Ascending aorta (tissue), 2 donors: ENCODE data around the gene DEGS2. TPM values are rescaled to one million over a fixed set of nuclear protein-coding genes. Genes with fewer than 3 reads are reported as not detected.

Experiments
- DNase-seq, 2 donors: peaks; one replicate each; pipeline ENCODE4 v3.0.0-alpha.2; 2019; ENCODE audit warnings: low spot score in 2 of 2
- H3K27ac ChIP-seq, 2 donors: fragments of 200-600 bp; sonication (generic); one replicate each; pipeline ENCODE4 v1.5.1; 2016 to 2017; ENCODE audit warnings: mild to moderate bottlenecking in 1 of 2
- H3K27me3 ChIP-seq: fragments of 200-600 bp; sonication (generic); one replicate; pipeline ENCODE4 v1.5.1; 2017
- H3K36me3 ChIP-seq, 2 donors: fragments of 200-600 bp; sonication (generic); one replicate each; pipeline ENCODE4 v1.5.1; 2016
- H3K4me1 ChIP-seq, 2 donors: fragments of 200-600 bp; sonication (generic); one replicate each; pipeline ENCODE4 v1.5.1; 2016 to 2017; ENCODE audit warnings: mild to moderate bottlenecking in 1 of 2
- H3K4me3 ChIP-seq, 2 donors: fragments of 200-600 bp; sonication (generic); one replicate each; pipeline ENCODE4 v1.5.1; 2016 to 2017; ENCODE audit warnings: mild to moderate bottlenecking in 1 of 2
- H3K9me3 ChIP-seq, 2 donors: fragments of 200-600 bp; sonication (generic); one replicate each; pipeline ENCODE4 v1.5.1; 2016
- intact Hi-C: fragments of 100-400 bp; cut with DNase I; formaldehyde crosslinking; loops from one replicate; pipeline ENCODE4 v1.15.1; 2023
- total RNA-seq: library from RNA; depleted of rRNA; stranded (reverse); fragments of >200 nt; gene quantifications from one replicate; pipeline ENCODE4 v1.1.0, GENCODE V29; 2016
- TF ChIP-seq, protein P1 (sequence below), 3 experiments: fragments of 200-600 bp in 2 of 3; fragments of 450-650 bp in 1 of 3; sonication (generic) in 2 of 3; IDR thresholded peaks; one replicate each; pipeline ENCODE4 v1.5.1; 2016 to 2019; ENCODE audit warnings: antibody characterized with exemption in 3 of 3, mild to moderate bottlenecking in 1 of 3, moderate library complexity in 1 of 3

Gene DEGS2
- total RNA-seq, 1 donor from 2014 or later = 1.6 TPM

DNA sequence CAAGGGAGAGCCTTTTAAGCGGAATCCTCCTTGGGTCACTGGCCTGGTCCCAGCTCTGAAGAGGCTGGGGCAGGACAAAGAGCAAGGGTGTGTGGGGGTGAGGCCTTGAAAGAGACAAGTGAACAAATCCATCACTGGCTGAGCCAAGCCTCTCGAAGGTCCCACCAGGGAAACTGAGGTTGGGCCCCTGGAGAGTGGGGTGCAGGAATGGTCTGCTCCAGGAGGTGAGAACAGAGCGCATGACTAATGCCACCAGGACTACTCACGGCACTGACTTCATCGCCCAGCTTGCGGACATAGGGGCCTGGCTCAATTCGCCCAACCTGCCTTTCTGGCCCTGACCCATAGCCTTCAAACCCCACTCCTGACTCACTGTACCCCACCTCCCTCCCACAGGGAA is 19.2 kb upstream of the DEGS2 start:
- intact Hi-C loops = no loop called here
- H3K9me3 ChIP-seq = no peaks in the 10 kb centered on the region
- no peak for DNase-seq

DNA sequence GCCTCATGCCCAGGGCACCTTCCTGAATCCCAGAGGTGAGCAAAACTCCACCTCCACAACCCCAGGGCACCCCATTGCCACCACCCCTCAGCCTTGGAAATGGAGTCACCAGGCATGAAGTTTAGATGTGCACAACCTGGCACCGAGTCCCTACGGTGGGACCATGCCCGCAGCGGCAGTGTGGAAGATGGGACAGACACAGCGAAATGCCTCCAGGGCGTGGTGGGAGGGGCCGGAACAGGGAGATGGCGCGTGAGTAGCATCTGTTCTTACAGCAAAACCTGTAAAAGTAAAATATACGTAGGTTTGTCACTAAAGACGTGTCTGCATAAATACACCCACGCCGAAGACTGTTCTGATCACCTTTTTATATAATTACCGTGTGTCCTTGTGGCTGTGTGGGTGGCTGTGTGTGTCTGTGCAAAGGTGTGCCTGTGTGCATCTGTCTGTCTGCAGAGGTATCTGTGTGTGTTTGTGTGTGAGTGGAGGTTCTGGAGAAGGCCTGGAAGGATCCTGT is 17.4 kb upstream of the DEGS2 start:
- Histone ChIP-seq H3K9me3 (no peaks in the 10 kb centered on the region), H3K4me1 (no peaks in the 10 kb centered on the region), H3K27me3 (no peaks in the 10 kb centered on the region), H3K27ac (no peak overlapping the region), H3K4me3 (no peak overlapping the region), H3K36me3 (no peaks in the 10 kb centered on the region)
- no peak for DNase-seq
- TF ChIP-seq, protein P1, sequence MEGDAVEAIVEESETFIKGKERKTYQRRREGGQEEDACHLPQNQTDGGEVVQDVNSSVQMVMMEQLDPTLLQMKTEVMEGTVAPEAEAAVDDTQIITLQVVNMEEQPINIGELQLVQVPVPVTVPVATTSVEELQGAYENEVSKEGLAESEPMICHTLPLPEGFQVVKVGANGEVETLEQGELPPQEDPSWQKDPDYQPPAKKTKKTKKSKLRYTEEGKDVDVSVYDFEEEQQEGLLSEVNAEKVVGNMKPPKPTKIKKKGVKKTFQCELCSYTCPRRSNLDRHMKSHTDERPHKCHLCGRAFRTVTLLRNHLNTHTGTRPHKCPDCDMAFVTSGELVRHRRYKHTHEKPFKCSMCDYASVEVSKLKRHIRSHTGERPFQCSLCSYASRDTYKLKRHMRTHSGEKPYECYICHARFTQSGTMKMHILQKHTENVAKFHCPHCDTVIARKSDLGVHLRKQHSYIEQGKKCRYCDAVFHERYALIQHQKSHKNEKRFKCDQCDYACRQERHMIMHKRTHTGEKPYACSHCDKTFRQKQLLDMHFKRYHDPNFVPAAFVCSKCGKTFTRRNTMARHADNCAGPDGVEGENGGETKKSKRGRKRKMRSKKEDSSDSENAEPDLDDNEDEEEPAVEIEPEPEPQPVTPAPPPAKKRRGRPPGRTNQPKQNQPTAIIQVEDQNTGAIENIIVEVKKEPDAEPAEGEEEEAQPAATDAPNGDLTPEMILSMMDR (IDR thresholded peaks at IDR 0.05) = no peak
- intact Hi-C loops = no loop called here

More for the DNA sequence above, 19.2 kb upstream of the DEGS2 start:
- TF ChIP-seq, protein P1 (IDR thresholded peaks at IDR 0.05) = no peak
- Histone ChIP-seq H3K4me3 (no peak overlapping the region), H3K36me3 (no peaks in the 10 kb centered on the region), H3K27me3 (no peaks in the 10 kb centered on the region), H3K4me1 (no peaks in the 10 kb centered on the region), H3K27ac (no peak overlapping the region)

DNA sequence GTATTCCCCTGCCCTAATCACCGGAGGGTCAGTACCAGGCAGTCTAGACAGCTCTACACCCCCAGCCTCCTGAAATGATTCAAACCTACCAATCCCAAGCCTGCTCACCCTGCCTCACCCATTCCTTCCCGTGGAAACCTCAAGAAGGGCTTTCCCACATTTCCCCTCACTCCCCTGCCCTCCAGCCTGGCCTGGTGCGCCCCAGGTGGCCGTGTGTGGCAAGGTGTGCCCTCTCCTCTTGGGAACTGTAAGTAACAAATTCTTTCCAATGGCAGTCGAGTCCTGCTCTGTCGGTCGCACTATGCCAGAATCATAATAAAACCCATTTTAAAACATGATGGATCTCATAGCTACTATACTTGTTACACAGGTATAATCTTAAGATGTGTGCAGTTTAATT is 13.9 kb upstream of the DEGS2 start:
- Histone ChIP-seq H3K4me3 (no peak overlapping the region), H3K4me1 (no peaks in the 10 kb centered on the region), H3K9me3 (no peaks in the 10 kb centered on the region), H3K27ac (no peak overlapping the region), H3K27me3 (no peaks in the 10 kb centered on the region), H3K36me3 (no peaks in the 10 kb centered on the region)
- no peak for DNase-seq
- intact Hi-C loops = no loop called here
- TF ChIP-seq, protein P1 (IDR thresholded peaks at IDR 0.05) = no peak

- Histone ChIP-seq H3K9me3 (no peaks in the 10 kb centered on the region), H3K27ac (no peak overlapping the region), H3K36me3 (no peaks in the 10 kb centered on the region), H3K4me1 (no peaks in the 10 kb centered on the region), H3K27me3 (no peaks in the 10 kb centered on the region), H3K4me3 (no peak overlapping the region)
- TF ChIP-seq, protein P1 (IDR thresholded peaks at IDR 0.05) = no peak
- no peak for DNase-seq
- intact Hi-C loops = no loop called here
Observed at GRCh38 chr14:100172811-100173210, 13.4 kb upstream of the DEGS2 start.

DNA sequence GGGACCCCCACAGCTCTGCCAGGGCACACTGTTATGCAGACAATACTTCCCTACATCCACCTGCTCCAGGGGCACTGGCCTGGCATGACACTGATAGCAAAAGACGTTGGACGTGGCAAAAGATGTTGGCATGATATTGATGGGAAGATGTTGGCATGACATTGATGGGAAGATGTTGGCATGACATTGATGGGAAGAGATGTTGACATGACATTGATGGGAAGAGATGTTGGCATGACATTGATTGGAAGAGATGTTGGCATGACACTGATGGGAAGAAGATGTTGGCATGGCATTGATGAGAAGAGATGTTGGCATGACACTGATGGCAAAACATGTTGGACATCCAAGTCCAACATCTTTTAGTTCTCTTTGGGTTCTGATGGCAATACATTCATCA is 11.4 kb upstream of the DEGS2 start:
- H3K27me3 ChIP-seq = peaks cover 5% of the 10 kb centered on the region

More for the DNA sequence above, 11.4 kb upstream of the DEGS2 start:
- intact Hi-C loops = no loop called here
- no peaks in the 10 kb centered on the region for H3K36me3 ChIP-seq
- DNase-seq = no peak
- TF ChIP-seq, protein P1 (IDR thresholded peaks at IDR 0.05) = no peak
- H3K27ac ChIP-seq = no peak overlapping the region
- H3K4me1 ChIP-seq = peaks cover 2 to 4% of the 10 kb centered on the region in 2 donors
- H3K9me3 ChIP-seq = no peaks in the 10 kb centered on the region
- H3K4me3 ChIP-seq = no peak overlapping the region
